ENCODE results near the gene ILF2.

- TF ChIP-seq SP2 (CRISPR knock-in tag; IDR thresholded peaks at IDR 0.05) (no peak), FIP1L1 (IDR thresholded peaks at IDR 0.05; ENCODE audit: borderline replicate concordance, insufficient read depth, low read depth, low read length) (no peak), PCBP2 (optimal IDR thresholded peaks at IDR 0.05; ENCODE audit: low read depth, low read length, poor library complexity, severe bottlenecking) (no peak), CHD2 (IDR thresholded peaks at IDR 0.05; ENCODE audit: low read depth, low read length) (no peak), NFYB (CRISPR knock-in tag; IDR thresholded peaks at IDR 0.05) (no peak), CTCF (CRISPR knock-in tag; IDR thresholded peaks at IDR 0.05) (no peak), HMG20B (CRISPR knock-in tag; conservative IDR thresholded peaks at IDR 0.05) (no peak), SETDB1 (CRISPR knock-in tag; IDR thresholded peaks at IDR 0.05; ENCODE audit: borderline replicate concordance) (no peak), POLR2AphosphoS5 (IDR thresholded peaks at IDR 0.05; ENCODE audit: low read depth, low read length) (no peak), MXD1 (CRISPR knock-in tag; IDR thresholded peaks at IDR 0.05) (no peak)
Observed at GRCh38 chr1:153616917-153617311, 53.9 kb downstream of the ILF2 start.
